GM23338 (cell line): ENCODE results near the gene SMPDL3B. TPM values are rescaled to one million over a fixed set of nuclear protein-coding genes. Genes with fewer than 3 reads are reported as not detected.

ENCODE experiments used
- ATAC-seq: fragments of 200-7000 bp; cut with Tn5 transposase; 3 replicates; pipeline ENCODE4 v1.9.1; 2020
- DNase-seq: peaks from one replicate; pipeline ENCODE4 v3.0.0-alpha.2; 2015; ENCODE audit warnings: low spot score
- H2AFZ ChIP-seq: fragments of 200-600 bp; sonication (generic); 2 replicates; pipeline ENCODE4 v1.8.0; 2016; ENCODE audit warnings: antibody characterized with exemption, mild to moderate bottlenecking, moderate library complexity
- H3F3A ChIP-seq: fragments of 200-600 bp; sonication (generic); replicated peaks from 2 replicates; pipeline ENCODE4 v1.8.0; 2017; ENCODE audit warnings: antibody characterized with exemption, mixed run types, low read depth
- H3K27ac ChIP-seq: fragments of 200-600 bp; sonication (generic); 2 replicates; pipeline ENCODE4 v1.6.1; 2016; ENCODE audit warnings: low read depth
- H3K27me3 ChIP-seq: fragments of 200-600 bp; sonication (generic); 2 replicates; pipeline ENCODE4 v1.8.0; 2016; ENCODE audit warnings: mild to moderate bottlenecking, mixed run types, moderate library complexity; ENCODE audit not compliant: insufficient read depth
- H3K36me3 ChIP-seq: fragments of 200-600 bp; sonication (generic); 2 replicates; pipeline ENCODE4 v1.8.0; 2016; ENCODE audit warnings: mild to moderate bottlenecking; ENCODE audit not compliant: insufficient read depth
- H3K4me1 ChIP-seq: fragments of 200-600 bp; sonication (generic); 2 replicates; pipeline ENCODE4 v1.8.0; 2016; ENCODE audit warnings: mild to moderate bottlenecking, moderate library complexity; ENCODE audit not compliant: insufficient read depth
- H3K4me2 ChIP-seq: fragments of 200-600 bp; sonication (generic); 2 replicates; pipeline ENCODE4 v1.7.1; 2017; ENCODE audit warnings: mixed run types
- H3K4me3 ChIP-seq: fragments of 200-600 bp; sonication (generic); 2 replicates; pipeline ENCODE4 v1.6.1; 2016; ENCODE audit warnings: mixed run types
- H3K79me2 ChIP-seq: fragments of 200-600 bp; sonication (generic); replicated peaks from 2 replicates; pipeline ENCODE4 v1.8.0; 2017; ENCODE audit warnings: mild to moderate bottlenecking; ENCODE audit not compliant: insufficient read depth
- H3K9me2 ChIP-seq: fragments of 200-600 bp; sonication (generic); 2 replicates; pipeline ENCODE4 v1.8.0; 2017; ENCODE audit not compliant: insufficient read depth
- H4K20me1 ChIP-seq: fragments of 200-600 bp; sonication (generic); replicated peaks from 2 replicates; pipeline ENCODE4 v1.8.0; 2017; ENCODE audit warnings: mild to moderate bottlenecking; ENCODE audit not compliant: insufficient read depth
- H3K27ac Mint-ChIP-seq: 2 replicates; pipeline ENCODE4 v1.8.0; 2020; ENCODE audit warnings: inconsistent platforms, mild to moderate bottlenecking, moderate library complexity, mixed read lengths
- H3K27me3 Mint-ChIP-seq: 3 replicates; pipeline ENCODE4 v1.8.0; 2022; ENCODE audit warnings: low read depth, mild to moderate bottlenecking, moderate library complexity, mixed read lengths, inconsistent platforms; ENCODE audit not compliant: insufficient read depth, poor library complexity
- H3K36me3 Mint-ChIP-seq: 3 replicates; pipeline ENCODE4 v1.8.0; 2021; ENCODE audit warnings: low read depth, mild to moderate bottlenecking, inconsistent platforms, moderate library complexity, mixed read lengths
- H3K4me1 Mint-ChIP-seq: 3 replicates; pipeline ENCODE4 v1.8.0; 2020; ENCODE audit warnings: mild to moderate bottlenecking, inconsistent platforms, mixed read lengths
- H3K4me3 Mint-ChIP-seq: 3 replicates; pipeline ENCODE4 v1.8.0; 2021; ENCODE audit warnings: moderate library complexity, mild to moderate bottlenecking, inconsistent platforms, mixed read lengths
- H3K9me3 Mint-ChIP-seq: 3 replicates; pipeline ENCODE4 v1.8.0; 2020; ENCODE audit warnings: moderate library complexity, mild to moderate bottlenecking, inconsistent platforms, mixed read lengths
- CREB1 ChIP-seq: fragments of 250-450 bp; sonication (Bioruptor Pico); IDR thresholded peaks from 2 replicates; pipeline ENCODE4 v1.5.0; 2020; ENCODE audit warnings: low read depth, mild to moderate bottlenecking, moderate library complexity
- EZH2 ChIP-seq: fragments of 200-600 bp; sonication (generic); IDR thresholded peaks from one replicate; pipeline ENCODE4 v1.8.0; 2017; ENCODE audit warnings: antibody characterized with exemption, mild to moderate bottlenecking, low read depth; ENCODE audit not compliant: unreplicated experiment
- EZH2phosphoT487 ChIP-seq: fragments of 200-600 bp; sonication (generic); IDR thresholded peaks from one replicate; pipeline ENCODE4 v1.8.1; 2018; ENCODE audit warnings: antibody characterized with exemption; ENCODE audit not compliant: unreplicated experiment
- NANOG ChIP-seq: IDR thresholded peaks from 2 replicates; pipeline ENCODE4 v1.6.1; 2016; ENCODE audit warnings: antibody characterized with exemption, borderline replicate concordance
- POLR2AphosphoS5 ChIP-seq: IDR thresholded peaks from 2 replicates; pipeline ENCODE4 v1.6.1; 2016; ENCODE audit warnings: antibody characterized with exemption, low read depth
- STAT1 ChIP-seq: IDR thresholded peaks from one replicate; pipeline ENCODE4 v1.6.1; 2016; ENCODE audit warnings: antibody characterized with exemption; ENCODE audit not compliant: unreplicated experiment
- ZNF114 ChIP-seq: fragments of 250-450 bp; sonication (Bioruptor Pico); IDR thresholded peaks from 2 replicates; pipeline ENCODE4 v1.5.0; 2020; ENCODE audit warnings: mild to moderate bottlenecking, moderate library complexity
- ZNF331 ChIP-seq: fragments of 250-450 bp; sonication (Bioruptor Pico); IDR thresholded peaks from 2 replicates; pipeline ENCODE4 v1.5.0; 2020; ENCODE audit warnings: low read depth, mild to moderate bottlenecking, moderate library complexity
- polyA plus RNA-seq: library from polyadenylated mRNA; unstranded; fragments of >200 nt; fragmentation: Nextera tagmentation; extraction: Ambion mirVana; gene quantifications from 2 replicates; pipeline ENCODE4 v1.2.1, GENCODE V29; 2016
- total RNA-seq: library from RNA; depleted of rRNA; stranded (reverse); fragments of >200 nt; shearing (Covaris generic); gene quantifications from 2 replicates; pipeline ENCODE4 v1.2.3, GENCODE V29; 2014
- TF ChIP-seq, protein P1 (sequence below): fragments of 250-450 bp; sonication (Bioruptor Pico); IDR thresholded peaks from 2 replicates; pipeline ENCODE4 v1.5.0; 2020; ENCODE audit warnings: mild to moderate bottlenecking, moderate library complexity
- TF ChIP-seq, protein P2 (sequence below): IDR thresholded peaks from 2 replicates; pipeline ENCODE4 v1.6.1; 2016; ENCODE audit warnings: antibody characterized with exemption
- TF ChIP-seq, protein P3 (sequence below), 2 experiments: fragments of 200-600 bp in 1 of 2; sonication (generic) in 1 of 2; conservative IDR thresholded peaks; 2 replicates each; pipeline versions ENCODE4 v1.5.1 to v1.6.1; 2016 to 2017; ENCODE audit warnings: antibody characterized with exemption in 2 of 2, low read depth in 2 of 2, mild to moderate bottlenecking in 2 of 2, moderate library complexity in 1 of 2

The SMPDL3B gene
- total and polyA plus RNA-seq, 2 experiments from 2014 or later = 39.5 to 83.1 TPM

DNA sequence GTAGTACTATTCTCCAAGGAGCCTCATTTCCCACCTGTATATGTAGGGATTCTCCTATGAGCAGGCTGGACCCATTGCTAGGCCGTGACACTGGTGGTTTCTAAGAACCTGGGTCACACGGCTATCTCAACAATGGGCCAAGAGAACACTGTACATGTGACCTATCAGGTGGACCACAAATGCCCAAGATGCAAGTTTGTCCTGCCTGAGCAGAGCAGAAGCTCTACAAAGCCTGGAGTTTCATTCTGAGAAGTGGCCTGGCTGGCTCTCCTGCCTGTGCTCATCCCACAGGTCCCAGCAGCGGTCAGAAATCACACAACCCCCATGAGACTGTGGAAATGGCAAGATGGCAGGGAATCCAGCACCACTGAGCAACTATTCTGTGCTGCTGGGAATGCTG is 45.3 kb upstream of the SMPDL3B start:
- Histone ChIP-seq H4K20me1 (peaks cover 7% of the 10 kb centered on the region), H3K4me1 (no peaks in the 10 kb centered on the region), H3K4me2 (no peak overlapping the region), H3F3A (peaks cover 11% of the 10 kb centered on the region; the same call in 1 of the 2 replicates), H3K27ac (no peak overlapping the region), H3K27me3 (no peaks in the 10 kb centered on the region), H3K9me2 (no peaks in the 10 kb centered on the region), H3K79me2 (no peaks in the 10 kb centered on the region), H2AFZ (no peak overlapping the region), H3K36me3 (peaks cover 45% of the 10 kb centered on the region), H3K4me3 (no peak overlapping the region)
- Mint-ChIP-seq H3K4me1 (no peaks in the 10 kb centered on the region), H3K27ac (no peak overlapping the region; the same call in 1 of the 2 replicates), H3K4me3 (no peak overlapping the region), H3K9me3 (no peaks in the 10 kb centered on the region), H3K27me3 (no peaks in the 10 kb centered on the region), H3K36me3 (peaks cover 53% of the 10 kb centered on the region)
- TF ChIP-seq CREB1 (CRISPR knock-in tag) (no peak), ZNF331 (CRISPR knock-in tag) (no peak), STAT1 (no peak), EZH2phosphoT487 (no peak), EZH2 (no peak), POLR2AphosphoS5 (no peak), NANOG (no peak), ZNF114 (no peak)
- TF ChIP-seq, protein P1, sequence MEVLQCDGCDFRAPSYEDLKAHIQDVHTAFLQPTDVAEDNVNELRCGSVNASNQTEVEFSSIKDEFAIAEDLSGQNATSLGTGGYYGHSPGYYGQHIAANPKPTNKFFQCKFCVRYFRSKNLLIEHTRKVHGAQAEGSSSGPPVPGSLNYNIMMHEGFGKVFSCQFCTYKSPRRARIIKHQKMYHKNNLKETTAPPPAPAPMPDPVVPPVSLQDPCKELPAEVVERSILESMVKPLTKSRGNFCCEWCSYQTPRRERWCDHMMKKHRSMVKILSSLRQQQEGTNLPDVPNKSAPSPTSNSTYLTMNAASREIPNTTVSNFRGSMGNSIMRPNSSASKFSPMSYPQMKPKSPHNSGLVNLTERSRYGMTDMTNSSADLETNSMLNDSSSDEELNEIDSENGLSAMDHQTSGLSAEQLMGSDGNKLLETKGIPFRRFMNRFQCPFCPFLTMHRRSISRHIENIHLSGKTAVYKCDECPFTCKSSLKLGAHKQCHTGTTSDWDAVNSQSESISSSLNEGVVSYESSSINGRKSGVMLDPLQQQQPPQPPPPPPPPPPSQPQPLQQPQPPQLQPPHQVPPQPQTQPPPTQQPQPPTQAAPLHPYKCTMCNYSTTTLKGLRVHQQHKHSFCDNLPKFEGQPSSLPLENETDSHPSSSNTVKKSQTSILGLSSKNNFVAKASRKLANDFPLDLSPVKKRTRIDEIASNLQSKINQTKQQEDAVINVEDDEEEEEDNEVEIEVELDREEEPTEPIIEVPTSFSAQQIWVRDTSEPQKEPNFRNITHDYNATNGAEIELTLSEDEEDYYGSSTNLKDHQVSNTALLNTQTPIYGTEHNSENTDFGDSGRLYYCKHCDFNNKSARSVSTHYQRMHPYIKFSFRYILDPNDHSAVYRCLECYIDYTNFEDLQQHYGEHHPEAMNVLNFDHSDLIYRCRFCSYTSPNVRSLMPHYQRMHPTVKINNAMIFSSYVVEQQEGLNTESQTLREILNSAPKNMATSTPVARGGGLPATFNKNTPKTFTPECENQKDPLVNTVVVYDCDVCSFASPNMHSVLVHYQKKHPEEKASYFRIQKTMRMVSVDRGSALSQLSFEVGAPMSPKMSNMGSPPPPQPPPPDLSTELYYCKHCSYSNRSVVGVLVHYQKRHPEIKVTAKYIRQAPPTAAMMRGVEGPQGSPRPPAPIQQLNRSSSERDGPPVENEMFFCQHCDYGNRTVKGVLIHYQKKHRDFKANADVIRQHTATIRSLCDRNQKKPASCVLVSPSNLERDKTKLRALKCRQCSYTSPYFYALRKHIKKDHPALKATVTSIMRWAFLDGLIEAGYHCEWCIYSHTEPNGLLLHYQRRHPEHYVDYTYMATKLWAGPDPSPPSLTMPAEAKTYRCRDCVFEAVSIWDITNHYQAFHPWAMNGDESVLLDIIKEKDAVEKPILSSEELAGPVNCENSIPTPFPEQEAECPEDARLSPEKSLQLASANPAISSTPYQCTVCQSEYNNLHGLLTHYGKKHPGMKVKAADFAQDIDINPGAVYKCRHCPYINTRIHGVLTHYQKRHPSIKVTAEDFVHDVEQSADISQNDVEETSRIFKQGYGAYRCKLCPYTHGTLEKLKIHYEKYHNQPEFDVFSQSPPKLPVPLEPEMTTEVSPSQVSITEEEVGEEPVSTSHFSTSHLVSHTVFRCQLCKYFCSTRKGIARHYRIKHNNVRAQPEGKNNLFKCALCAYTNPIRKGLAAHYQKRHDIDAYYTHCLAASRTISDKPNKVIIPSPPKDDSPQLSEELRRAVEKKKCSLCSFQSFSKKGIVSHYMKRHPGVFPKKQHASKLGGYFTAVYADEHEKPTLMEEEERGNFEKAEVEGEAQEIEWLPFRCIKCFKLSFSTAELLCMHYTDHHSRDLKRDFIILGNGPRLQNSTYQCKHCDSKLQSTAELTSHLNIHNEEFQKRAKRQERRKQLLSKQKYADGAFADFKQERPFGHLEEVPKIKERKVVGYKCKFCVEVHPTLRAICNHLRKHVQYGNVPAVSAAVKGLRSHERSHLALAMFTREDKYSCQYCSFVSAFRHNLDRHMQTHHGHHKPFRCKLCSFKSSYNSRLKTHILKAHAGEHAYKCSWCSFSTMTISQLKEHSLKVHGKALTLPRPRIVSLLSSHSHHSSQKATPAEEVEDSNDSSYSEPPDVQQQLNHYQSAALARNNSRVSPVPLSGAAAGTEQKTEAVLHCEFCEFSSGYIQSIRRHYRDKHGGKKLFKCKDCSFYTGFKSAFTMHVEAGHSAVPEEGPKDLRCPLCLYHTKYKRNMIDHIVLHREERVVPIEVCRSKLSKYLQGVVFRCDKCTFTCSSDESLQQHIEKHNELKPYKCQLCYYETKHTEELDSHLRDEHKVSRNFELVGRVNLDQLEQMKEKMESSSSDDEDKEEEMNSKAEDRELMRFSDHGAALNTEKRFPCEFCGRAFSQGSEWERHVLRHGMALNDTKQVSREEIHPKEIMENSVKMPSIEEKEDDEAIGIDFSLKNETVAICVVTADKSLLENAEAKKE = no peak
- TF ChIP-seq, protein P2, sequence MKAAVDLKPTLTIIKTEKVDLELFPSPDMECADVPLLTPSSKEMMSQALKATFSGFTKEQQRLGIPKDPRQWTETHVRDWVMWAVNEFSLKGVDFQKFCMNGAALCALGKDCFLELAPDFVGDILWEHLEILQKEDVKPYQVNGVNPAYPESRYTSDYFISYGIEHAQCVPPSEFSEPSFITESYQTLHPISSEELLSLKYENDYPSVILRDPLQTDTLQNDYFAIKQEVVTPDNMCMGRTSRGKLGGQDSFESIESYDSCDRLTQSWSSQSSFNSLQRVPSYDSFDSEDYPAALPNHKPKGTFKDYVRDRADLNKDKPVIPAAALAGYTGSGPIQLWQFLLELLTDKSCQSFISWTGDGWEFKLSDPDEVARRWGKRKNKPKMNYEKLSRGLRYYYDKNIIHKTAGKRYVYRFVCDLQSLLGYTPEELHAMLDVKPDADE = no peak
- TF ChIP-seq, protein P3, sequence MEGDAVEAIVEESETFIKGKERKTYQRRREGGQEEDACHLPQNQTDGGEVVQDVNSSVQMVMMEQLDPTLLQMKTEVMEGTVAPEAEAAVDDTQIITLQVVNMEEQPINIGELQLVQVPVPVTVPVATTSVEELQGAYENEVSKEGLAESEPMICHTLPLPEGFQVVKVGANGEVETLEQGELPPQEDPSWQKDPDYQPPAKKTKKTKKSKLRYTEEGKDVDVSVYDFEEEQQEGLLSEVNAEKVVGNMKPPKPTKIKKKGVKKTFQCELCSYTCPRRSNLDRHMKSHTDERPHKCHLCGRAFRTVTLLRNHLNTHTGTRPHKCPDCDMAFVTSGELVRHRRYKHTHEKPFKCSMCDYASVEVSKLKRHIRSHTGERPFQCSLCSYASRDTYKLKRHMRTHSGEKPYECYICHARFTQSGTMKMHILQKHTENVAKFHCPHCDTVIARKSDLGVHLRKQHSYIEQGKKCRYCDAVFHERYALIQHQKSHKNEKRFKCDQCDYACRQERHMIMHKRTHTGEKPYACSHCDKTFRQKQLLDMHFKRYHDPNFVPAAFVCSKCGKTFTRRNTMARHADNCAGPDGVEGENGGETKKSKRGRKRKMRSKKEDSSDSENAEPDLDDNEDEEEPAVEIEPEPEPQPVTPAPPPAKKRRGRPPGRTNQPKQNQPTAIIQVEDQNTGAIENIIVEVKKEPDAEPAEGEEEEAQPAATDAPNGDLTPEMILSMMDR (conservative IDR thresholded peaks at IDR 0.05; ENCODE audit: low read depth in 2 of 2) = no peak
- DNase-seq (no peak), ATAC-seq (no peak)
